ENCODE data around the gene DNAJC5. TPM values are rescaled to one million over a fixed set of nuclear protein-coding genes. Genes with fewer than 3 reads are reported as not detected.

The DNAJC5 gene
- total RNA-seq, 4 donors from 2014 or later: 18.5 to 26.4 (median 22.5) TPM

DNA sequence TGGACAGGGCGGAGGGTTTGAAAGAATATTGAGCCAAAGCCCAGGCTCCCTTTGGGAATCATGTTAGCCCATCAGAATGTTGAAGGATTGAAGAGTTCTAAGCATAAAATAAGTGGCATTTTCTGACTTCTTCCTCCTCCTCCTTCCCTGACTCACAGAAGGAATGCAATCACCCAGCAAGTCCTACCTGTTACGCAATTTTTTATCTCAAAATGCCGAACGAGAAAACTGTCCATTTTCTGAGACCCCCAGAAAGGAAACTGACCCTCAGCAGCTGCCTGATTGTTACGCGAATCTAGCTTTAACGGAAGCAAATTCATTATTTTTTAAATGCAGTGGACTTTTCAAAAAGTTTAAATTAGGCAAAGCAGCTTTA is 4.7 kb upstream of the DNAJC5 start:
- ATAC-seq (no peak), DNase-seq (no peak)
- in situ Hi-C loops (cut with MboI; ENCODE audit: low sequenced_read_pairs in 4 of 4) (no loop called here), intact Hi-C loops (cut with DNase I; ENCODE audit: low total_unique reads) (no loop called here)
- Histone ChIP-seq H3K9me3 (no peaks in the 10 kb centered on the region), H3K4me3 (no peak overlapping the region), H3K36me3 (peaks cover 0 to 44% of the 10 kb centered on the region in 2 donors), H3K4me1 (peaks cover 4 to 9% of the 10 kb centered on the region in 2 donors), H3K27ac (no peak overlapping the region), H3K27me3 (no peaks in the 10 kb centered on the region)
- TF ChIP-seq POLR2A (IDR thresholded peaks at IDR 0.05): no peak
- TF ChIP-seq, protein P1, sequence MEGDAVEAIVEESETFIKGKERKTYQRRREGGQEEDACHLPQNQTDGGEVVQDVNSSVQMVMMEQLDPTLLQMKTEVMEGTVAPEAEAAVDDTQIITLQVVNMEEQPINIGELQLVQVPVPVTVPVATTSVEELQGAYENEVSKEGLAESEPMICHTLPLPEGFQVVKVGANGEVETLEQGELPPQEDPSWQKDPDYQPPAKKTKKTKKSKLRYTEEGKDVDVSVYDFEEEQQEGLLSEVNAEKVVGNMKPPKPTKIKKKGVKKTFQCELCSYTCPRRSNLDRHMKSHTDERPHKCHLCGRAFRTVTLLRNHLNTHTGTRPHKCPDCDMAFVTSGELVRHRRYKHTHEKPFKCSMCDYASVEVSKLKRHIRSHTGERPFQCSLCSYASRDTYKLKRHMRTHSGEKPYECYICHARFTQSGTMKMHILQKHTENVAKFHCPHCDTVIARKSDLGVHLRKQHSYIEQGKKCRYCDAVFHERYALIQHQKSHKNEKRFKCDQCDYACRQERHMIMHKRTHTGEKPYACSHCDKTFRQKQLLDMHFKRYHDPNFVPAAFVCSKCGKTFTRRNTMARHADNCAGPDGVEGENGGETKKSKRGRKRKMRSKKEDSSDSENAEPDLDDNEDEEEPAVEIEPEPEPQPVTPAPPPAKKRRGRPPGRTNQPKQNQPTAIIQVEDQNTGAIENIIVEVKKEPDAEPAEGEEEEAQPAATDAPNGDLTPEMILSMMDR (IDR thresholded peaks at IDR 0.05 in 4 of 5, conservative IDR thresholded peaks at IDR 0.05 in 1 of 5): no peak

DNA sequence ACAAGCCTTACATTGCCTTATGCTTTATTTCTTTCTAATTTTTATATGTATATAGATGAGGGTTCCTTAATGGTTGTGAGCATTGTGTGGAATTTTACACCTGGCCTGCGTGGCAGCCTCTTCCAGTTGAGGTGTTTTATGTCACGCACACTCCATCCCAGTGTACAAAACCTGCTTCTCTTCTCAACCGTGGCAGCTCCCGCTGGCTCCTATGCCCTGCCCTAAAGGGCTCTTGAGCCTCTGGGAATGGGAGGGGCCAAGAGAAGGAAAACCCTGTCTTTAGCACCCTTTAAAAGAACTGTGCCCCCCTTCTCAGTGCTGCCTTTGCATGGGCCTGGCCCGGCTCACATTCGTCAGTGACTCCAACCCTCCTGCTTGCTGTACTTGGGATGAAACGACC is 4.3 kb upstream of the DNAJC5 start:
- Histone ChIP-seq H3K4me3 (no peak overlapping the region), H3K27me3 (no peaks in the 10 kb centered on the region), H3K9me3 (no peaks in the 10 kb centered on the region), H3K36me3 (peaks cover 0 to 40% of the 10 kb centered on the region in 2 donors), H3K4me1 (peaks cover 4 to 6% of the 10 kb centered on the region in 2 donors), H3K27ac (no peak overlapping the region)
- no peak for ATAC-seq
- intact Hi-C loops (cut with DNase I; ENCODE audit: low total_unique reads): no loop called here
- in situ Hi-C loops (cut with MboI; ENCODE audit: low sequenced_read_pairs in 4 of 4): no loop called here
- no peak for DNase-seq
- TF ChIP-seq, protein P1 (IDR thresholded peaks at IDR 0.05 in 4 of 5, conservative IDR thresholded peaks at IDR 0.05 in 1 of 5): no peak
- TF ChIP-seq POLR2A (IDR thresholded peaks at IDR 0.05): no peak

DNA sequence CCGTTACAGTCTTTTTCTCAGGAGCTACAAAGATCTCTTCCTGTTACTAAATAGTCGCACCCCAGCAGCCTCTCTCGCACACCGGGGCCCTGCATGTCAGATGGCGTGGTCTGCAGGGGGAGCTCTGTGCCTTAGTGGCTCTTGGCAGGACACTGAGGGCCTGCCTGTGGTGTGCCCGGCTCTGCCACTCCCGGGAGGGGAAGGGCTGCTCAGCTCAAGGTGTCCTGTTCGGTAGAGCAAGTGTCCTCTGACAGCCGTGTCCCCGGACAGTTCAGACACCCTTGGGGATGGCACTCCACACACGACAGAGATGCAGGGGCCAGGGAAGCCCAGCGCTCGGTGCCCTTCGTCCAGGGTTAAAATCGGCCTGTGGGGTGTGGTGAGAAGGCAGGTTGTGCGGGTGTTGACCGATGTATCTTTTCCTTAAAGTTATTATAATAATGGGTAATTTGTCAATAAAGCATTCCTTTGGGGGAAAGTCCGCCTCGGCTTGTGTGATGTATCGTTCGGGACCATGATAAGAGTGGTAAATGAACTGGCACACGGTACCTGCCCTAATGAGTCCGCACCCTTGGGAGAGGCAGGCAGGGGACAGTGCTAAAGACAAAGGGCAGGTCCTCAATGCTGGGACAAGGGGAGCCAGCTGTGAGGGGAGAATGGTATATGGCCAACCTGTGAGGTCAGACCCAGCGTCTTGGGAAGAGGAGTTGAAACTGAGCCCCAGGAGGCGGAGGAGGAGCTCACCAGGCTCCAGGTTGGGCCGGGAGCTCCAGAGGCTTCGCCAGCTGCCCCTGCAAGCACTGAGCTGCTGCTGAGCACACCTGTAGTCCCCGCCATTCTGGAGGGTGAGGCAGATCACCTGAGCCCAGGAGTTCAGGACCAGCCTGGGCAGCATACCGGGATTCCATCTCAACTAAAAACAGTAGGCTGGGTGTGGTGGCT is 3.6 kb upstream of the DNAJC5 start:
- Histone ChIP-seq H3K27ac (no peak overlapping the region), H3K36me3 (peaks cover 0 to 36% of the 10 kb centered on the region in 2 donors), H3K27me3 (no peaks in the 10 kb centered on the region), H3K4me1 (peaks cover 11 to 13% of the 10 kb centered on the region in 2 donors), H3K4me3 (no peak overlapping the region), H3K9me3 (no peaks in the 10 kb centered on the region)
- DNase-seq (no peak), ATAC-seq (no peak)
- TF ChIP-seq, protein P1 (IDR thresholded peaks at IDR 0.05 in 4 of 5, conservative IDR thresholded peaks at IDR 0.05 in 1 of 5): no peak
- no peak for TF ChIP-seq POLR2A (IDR thresholded peaks at IDR 0.05)
- intact Hi-C loops (cut with DNase I; ENCODE audit: low total_unique reads): no loop called here
- in situ Hi-C loops (cut with MboI; ENCODE audit: low sequenced_read_pairs in 4 of 4): no loop called here

DNA sequence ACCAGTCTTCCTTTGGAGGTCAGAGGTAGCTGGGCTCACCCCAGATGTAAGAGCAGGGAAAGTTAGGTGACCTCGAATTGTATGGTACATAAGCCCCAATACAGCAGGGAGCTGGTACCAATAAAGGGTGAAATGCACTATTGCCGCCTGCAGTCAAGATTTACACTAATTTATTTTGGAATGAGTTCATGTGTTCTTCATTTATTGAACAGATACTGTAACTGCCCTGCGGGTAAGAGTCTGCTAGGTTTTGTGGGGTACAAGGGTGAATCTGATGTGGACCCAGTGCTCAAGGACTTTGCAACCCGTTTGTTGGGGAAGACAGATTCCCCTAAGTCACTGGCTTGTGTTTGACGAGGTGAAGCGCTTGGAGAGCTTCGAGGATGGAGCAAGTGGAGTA is 2.5 kb upstream of the DNAJC5 start:
- Histone ChIP-seq H3K36me3 (peaks cover 0 to 31% of the 10 kb centered on the region in 2 donors), H3K4me3 (no peak overlapping the region), H3K9me3 (no peaks in the 10 kb centered on the region), H3K27me3 (no peaks in the 10 kb centered on the region), H3K27ac (no peak overlapping the region), H3K4me1 (peaks cover 21 to 22% of the 10 kb centered on the region in 2 donors)
- intact Hi-C loops (cut with DNase I; ENCODE audit: low total_unique reads): no loop called here
- in situ Hi-C loops (cut with MboI; ENCODE audit: low sequenced_read_pairs in 4 of 4): no loop called here
- TF ChIP-seq, protein P1 (IDR thresholded peaks at IDR 0.05 in 4 of 5, conservative IDR thresholded peaks at IDR 0.05 in 1 of 5): no peak
- TF ChIP-seq POLR2A (IDR thresholded peaks at IDR 0.05): no peak
- ATAC-seq (no peak), DNase-seq (no peak)
